ENCODE results near the gene CRELD1. TPM values are rescaled to one million over a fixed set of nuclear protein-coding genes. Genes with fewer than 3 reads are reported as not detected.
A peak's percentile ranks its signal among the peaks of the same experiment; 100 is the strongest.

The CRELD1 gene
- total and polyA plus RNA-seq, 2 of the 13 experiments (the other 11 are each of a cell fraction or from before 2014, with no cell fraction given) = 27.1 to 61.9 TPM

DNA sequence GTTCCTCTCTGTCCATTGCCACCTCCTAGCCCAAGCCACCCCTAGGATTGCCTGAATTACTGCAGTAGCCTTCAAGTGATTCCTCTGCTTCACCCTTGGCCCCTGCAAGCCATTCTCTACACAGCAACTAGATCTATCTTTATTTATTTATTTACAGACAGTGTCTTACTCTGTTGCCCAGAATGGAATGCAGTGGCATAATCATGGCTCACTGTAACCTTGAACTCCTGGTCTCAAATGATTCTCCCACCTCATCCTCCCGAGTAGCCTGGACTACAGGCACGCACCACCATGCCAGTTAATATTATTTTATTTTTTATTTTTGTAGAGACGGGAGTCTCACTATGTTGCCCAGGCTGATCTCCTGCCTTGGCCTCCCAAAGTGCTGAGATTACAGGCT, 45.1 kb upstream of the CRELD1 start:
- no TSS peak for BruUV-seq (replicated peaks)
- peaks cover 54% of the 10 kb centered on the region for H3K4me1 ChIP-seq (ENCODE audit: insufficient read depth, low read length)
- DNase-seq (ENCODE audit: low spot score) (peak; percentile 78), FAIRE-seq (peak; percentile 48), ATAC-seq (peak; percentile 51)
- intact Hi-C loops (cut with micrococcal nuclease; ENCODE audit: unreplicated experiment) = loop anchor here (1.0 kb wide), 1 partner anchor 10 kb away; no protein-coding TSS in a partner anchor
- no peaks in the 10 kb centered on the region for H4K20me1 ChIP-seq (ENCODE audit: insufficient read depth, low read length)
- peak overlapping the region; percentile 32 for H3K27ac ChIP-seq (ENCODE audit: extremely low read length, insufficient read depth, low read length)
- no peak overlapping the region for H3K4me3 ChIP-seq (replicated peaks in 1 of 3; ENCODE audit: insufficient read depth in 1 of 3, low read depth in 2 of 3, low read length in 3 of 3)
- H3K9ac ChIP-seq (ENCODE audit: insufficient read depth, low read depth, low read length) = no peak overlapping the region
- peak overlapping the region; percentile 76 for H3K4me2 ChIP-seq (ENCODE audit: low read depth, low read length)
- H3K27me3 ChIP-seq (ENCODE audit: control insufficient read depth in 1 of 2, insufficient read depth in 2 of 2, low read length in 2 of 2) = no peaks in the 10 kb centered on the region; a peak in 1 of 5 replicates
- in situ Hi-C loops (cut with HindIII; ENCODE audit: extremely low pct_ligation_motif_present, low pct_unique_long_range_greater_than_20kb) = no loop called here
- ChIA-PET POLR2A (interaction anchor here (1.0 to 3.8 kb wide), 4 partner anchors 9 to 45 kb away, joined by 3 to 36 read pairs (median 21); partner anchors contain the start of genes CRELD1 and IL17RE), CTCF (ENCODE audit: low intra/inter-chr PET ratio, low total read pairs) (interaction anchor here (1.3 kb wide), 1 partner anchor 26 kb away, joined by 4 read pairs; no protein-coding TSS in a partner anchor)
- H3K79me2 ChIP-seq (ENCODE audit: insufficient read depth, low read length) = peaks cover 26% of the 10 kb centered on the region
- H2AFZ ChIP-seq (ENCODE audit: low read length) = no peak overlapping the region
- H3K9me3 ChIP-seq (ENCODE audit: low read length) = no peaks in the 10 kb centered on the region
- 13% methylated on average over 3 of the region's 3 CpGs for WGBS (ENCODE audit: low lambda C conversion rate)
- H3K36me3 ChIP-seq (replicated peaks in 1 of 2; ENCODE audit: control insufficient read depth in 1 of 2, insufficient read depth in 2 of 2, low read length in 2 of 2) = peaks cover 3 to 9% of the 10 kb centered on the region in 2 experiments; a peak in 4 of 5 replicates
- TF ChIP-seq BCL3 (CRISPR knock-in tag; IDR thresholded peaks at IDR 0.05) = no peak
- no peak for TF ChIP-seq ZBED4 (CRISPR knock-in tag; IDR thresholded peaks at IDR 0.05; ENCODE audit: borderline replicate concordance)
- no peak for TF ChIP-seq ZBTB14 (CRISPR knock-in tag; IDR thresholded peaks at IDR 0.05)
- TF ChIP-seq SNAPC4 (CRISPR knock-in tag; IDR thresholded peaks at IDR 0.05) = no peak
- TF ChIP-seq ZNF564 (CRISPR knock-in tag; IDR thresholded peaks at IDR 0.05) = no peak
- no peak for TF ChIP-seq EHMT2 (IDR thresholded peaks at IDR 0.05; ENCODE audit: borderline replicate concordance, low read depth, low read length)
- TF ChIP-seq ZNF629 (CRISPR knock-in tag; conservative IDR thresholded peaks at IDR 0.05) = no peak
- TF ChIP-seq ZC3H13 (CRISPR knock-in tag; IDR thresholded peaks at IDR 0.05) = no peak
- peak; percentile 20; the same call in 1 of the 2 replicates for TF ChIP-seq NR2F6 (IDR thresholded peaks at IDR 0.05)
- no peak for TF ChIP-seq NR2F6 (CRISPR knock-in tag; IDR thresholded peaks at IDR 0.05)
- no peak for TF ChIP-seq SMARCE1 (IDR thresholded peaks at IDR 0.05; ENCODE audit: borderline replicate concordance)
- TF ChIP-seq, protein P1, sequence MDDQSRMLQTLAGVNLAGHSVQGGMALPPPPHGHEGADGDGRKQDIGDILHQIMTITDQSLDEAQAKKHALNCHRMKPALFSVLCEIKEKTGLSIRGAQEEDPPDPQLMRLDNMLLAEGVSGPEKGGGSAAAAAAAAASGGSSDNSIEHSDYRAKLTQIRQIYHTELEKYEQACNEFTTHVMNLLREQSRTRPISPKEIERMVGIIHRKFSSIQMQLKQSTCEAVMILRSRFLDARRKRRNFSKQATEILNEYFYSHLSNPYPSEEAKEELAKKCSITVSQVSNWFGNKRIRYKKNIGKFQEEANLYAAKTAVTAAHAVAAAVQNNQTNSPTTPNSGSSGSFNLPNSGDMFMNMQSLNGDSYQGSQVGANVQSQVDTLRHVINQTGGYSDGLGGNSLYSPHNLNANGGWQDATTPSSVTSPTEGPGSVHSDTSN (CRISPR knock-in tag; IDR thresholded peaks at IDR 0.05; ENCODE audit: borderline replicate concordance) = no peak
